Measurements from ENCODE around the gene RNU1-2.

GRCh38 chr1:16927711-16928485 is 32.1 kb downstream of the RNU1-2 start:
- TF ChIP-seq CTCF (IDR thresholded peaks at IDR 0.05; ENCODE audit: low read length) (no peak), EZH2 (optimal IDR thresholded peaks at IDR 0.05; ENCODE audit: low read depth, low read length) (no peak)
